GM23248 (cell line): ENCODE measurements around the gene MUC22.
"Not testable (repeated sequence)": the region's sequence is repeated elsewhere in the genome, so short reads cannot be mapped to it uniquely, and the experiment has no call there.

Experiments
- EZH2 ChIP-seq: fragments of 200-600 bp; sonication (generic); IDR thresholded peaks from 2 replicates; pipeline ENCODE4 v1.6.1; 2018; ENCODE audit warnings: antibody characterized with exemption, mild to moderate bottlenecking; ENCODE audit not compliant: insufficient read depth, poor library complexity, severe bottlenecking
- EZH2phosphoT487 ChIP-seq: fragments of 200-600 bp; sonication (generic); IDR thresholded peaks from 2 replicates; pipeline ENCODE4 v1.6.1; 2018; ENCODE audit warnings: antibody characterized with exemption, moderate library complexity, mild to moderate bottlenecking, low read depth; ENCODE audit not compliant: insufficient read depth

- not testable (repeated sequence) for TF ChIP-seq EZH2, EZH2phosphoT487
These were observed 42.9 kb downstream of the MUC22 start for GRCh38 chr6:31053187-31053586.
